ENCODE results near the gene LY9. TPM values are rescaled to one million over a fixed set of nuclear protein-coding genes. Genes with fewer than 3 reads are reported as not detected.

The LY9 gene, protein sequence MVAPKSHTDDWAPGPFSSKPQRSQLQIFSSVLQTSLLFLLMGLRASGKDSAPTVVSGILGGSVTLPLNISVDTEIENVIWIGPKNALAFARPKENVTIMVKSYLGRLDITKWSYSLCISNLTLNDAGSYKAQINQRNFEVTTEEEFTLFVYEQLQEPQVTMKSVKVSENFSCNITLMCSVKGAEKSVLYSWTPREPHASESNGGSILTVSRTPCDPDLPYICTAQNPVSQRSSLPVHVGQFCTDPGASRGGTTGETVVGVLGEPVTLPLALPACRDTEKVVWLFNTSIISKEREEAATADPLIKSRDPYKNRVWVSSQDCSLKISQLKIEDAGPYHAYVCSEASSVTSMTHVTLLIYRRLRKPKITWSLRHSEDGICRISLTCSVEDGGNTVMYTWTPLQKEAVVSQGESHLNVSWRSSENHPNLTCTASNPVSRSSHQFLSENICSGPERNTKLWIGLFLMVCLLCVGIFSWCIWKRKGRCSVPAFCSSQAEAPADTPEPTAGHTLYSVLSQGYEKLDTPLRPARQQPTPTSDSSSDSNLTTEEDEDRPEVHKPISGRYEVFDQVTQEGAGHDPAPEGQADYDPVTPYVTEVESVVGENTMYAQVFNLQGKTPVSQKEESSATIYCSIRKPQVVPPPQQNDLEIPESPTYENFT
- total RNA-seq, result 1 to 10 TPM in 2 of 4 donors, under 1 TPM in 2; 0.23 to 1.6 (median 0.84) TPM

- H3K4me3 ChIP-seq (ENCODE audit: low read depth, poor library complexity, severe bottlenecking), result no peak within 1 kb of the TSS
- WGBS, 2 donors, result 73 to 78% methylated on average over 4 of the region's 4 CpGs
- DNase-seq (ENCODE audit: low spot score in 2 of 2), result no peak
- intact Hi-C loops (cut with DNase I; ENCODE audit: low total_unique reads), result no loop called here
- TF ChIP-seq, protein P1, sequence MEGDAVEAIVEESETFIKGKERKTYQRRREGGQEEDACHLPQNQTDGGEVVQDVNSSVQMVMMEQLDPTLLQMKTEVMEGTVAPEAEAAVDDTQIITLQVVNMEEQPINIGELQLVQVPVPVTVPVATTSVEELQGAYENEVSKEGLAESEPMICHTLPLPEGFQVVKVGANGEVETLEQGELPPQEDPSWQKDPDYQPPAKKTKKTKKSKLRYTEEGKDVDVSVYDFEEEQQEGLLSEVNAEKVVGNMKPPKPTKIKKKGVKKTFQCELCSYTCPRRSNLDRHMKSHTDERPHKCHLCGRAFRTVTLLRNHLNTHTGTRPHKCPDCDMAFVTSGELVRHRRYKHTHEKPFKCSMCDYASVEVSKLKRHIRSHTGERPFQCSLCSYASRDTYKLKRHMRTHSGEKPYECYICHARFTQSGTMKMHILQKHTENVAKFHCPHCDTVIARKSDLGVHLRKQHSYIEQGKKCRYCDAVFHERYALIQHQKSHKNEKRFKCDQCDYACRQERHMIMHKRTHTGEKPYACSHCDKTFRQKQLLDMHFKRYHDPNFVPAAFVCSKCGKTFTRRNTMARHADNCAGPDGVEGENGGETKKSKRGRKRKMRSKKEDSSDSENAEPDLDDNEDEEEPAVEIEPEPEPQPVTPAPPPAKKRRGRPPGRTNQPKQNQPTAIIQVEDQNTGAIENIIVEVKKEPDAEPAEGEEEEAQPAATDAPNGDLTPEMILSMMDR (IDR thresholded peaks at IDR 0.05), result no peak
- TF ChIP-seq POLR2A (IDR thresholded peaks at IDR 0.05), result no peak
These were observed at the start of gene LY9 for GRCh38 chr1:160795951-160796383. Gene LY9 (plus strand): TSS chr1:160796174. CDS start chr1:160796188, 14 bp downstream.

DNA sequence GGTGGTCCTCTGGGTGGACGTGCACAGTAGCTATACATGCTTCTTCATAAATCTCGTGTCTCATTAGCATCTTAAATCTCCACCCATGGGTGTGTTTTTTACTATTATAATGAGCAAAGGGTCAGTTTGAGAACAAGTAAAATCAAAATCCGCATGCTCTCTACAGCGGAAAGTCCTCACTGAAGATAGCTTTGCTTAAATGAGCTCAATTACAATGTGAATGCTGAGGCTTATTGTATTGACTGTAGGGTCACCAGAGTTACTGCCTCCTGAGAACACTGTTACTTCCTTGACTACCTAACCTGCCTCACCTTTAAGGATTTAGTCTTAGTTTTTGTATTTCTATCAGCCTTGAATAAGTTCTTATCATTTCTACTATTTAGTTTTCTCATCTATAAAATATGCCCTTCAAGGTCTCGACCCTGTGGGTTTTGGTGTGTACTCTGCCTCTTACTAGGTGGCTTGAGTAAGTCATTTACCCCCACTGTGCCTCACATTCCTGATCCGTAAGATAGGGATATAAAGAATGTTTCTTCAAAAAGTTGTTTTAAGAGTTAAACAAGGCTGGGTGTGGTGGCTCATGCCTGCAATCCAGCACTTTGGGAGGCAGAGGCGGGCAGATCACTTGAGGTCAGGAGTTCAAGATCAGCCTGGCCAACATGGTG is 49.0 kb upstream of the LY9 start:
- TF ChIP-seq, protein P1 (IDR thresholded peaks at IDR 0.05), result no peak
- TF ChIP-seq POLR2A (IDR thresholded peaks at IDR 0.05), result no peak
- 80 to 82% methylated on average over 7 of the region's 7 CpGs for whole genome bisulfite sequencing, 2 donors
- DNase-seq (ENCODE audit: low spot score in 2 of 2), result no peak
- intact Hi-C loops (cut with DNase I; ENCODE audit: low total_unique reads), result no loop called here
- H3K4me3 ChIP-seq (ENCODE audit: low read depth, poor library complexity, severe bottlenecking), result no peak overlapping the region

DNA sequence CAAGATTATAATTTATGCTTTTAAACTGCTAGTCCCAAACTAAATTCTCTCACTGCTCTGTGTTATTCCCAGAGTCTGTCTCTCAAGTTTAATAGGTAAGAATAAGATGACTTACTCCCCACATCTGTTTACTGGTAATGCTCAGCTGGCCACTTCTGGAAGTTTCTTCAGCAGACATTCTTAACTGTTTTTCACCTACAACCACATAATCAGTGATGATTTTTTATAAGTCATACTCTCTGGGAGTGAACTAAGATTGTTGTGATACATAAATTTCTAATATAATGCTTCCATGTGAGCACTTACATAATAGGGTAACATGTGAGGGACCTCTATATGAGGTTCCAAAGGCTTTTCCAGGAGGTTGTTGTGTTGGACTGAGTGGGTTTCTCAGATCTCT is 48.3 kb upstream of the LY9 start:
- H3K4me3 ChIP-seq (ENCODE audit: low read depth, poor library complexity, severe bottlenecking), result no peak overlapping the region
- no peak for DNase-seq (ENCODE audit: low spot score in 2 of 2)
- intact Hi-C loops (cut with DNase I; ENCODE audit: low total_unique reads), result no loop called here
- TF ChIP-seq, protein P1 (IDR thresholded peaks at IDR 0.05), result no peak
- no peak for TF ChIP-seq POLR2A (IDR thresholded peaks at IDR 0.05)

DNA sequence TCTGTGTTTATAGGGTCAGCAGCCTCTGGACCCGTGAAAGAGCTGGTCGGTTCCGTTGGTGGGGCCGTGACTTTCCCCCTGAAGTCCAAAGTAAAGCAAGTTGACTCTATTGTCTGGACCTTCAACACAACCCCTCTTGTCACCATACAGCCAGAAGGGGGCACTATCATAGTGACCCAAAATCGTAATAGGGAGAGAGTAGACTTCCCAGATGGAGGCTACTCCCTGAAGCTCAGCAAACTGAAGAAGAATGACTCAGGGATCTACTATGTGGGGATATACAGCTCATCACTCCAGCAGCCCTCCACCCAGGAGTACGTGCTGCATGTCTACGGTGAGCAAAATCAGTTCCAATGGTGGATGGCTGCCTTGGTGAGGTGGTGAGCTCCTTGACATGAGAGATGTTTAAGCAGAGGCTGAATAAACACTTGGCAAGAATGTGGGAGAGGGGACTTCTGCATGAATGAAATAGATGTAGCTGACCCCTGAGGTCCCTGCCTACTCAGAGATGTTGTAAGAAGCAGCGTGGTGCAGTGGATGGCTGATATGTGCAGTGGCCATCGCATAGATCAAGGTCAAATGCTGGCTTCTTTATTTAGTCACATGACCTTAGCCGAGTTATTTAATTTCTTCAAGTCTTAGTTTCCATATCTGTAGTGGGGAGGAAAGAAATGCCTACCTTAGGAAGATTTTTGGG is 47.6 kb upstream of the LY9 start:
- no peak for TF ChIP-seq POLR2A (IDR thresholded peaks at IDR 0.05)
- TF ChIP-seq, protein P1 (IDR thresholded peaks at IDR 0.05), result no peak
- DNase-seq (ENCODE audit: low spot score in 2 of 2), result no peak
- no peak overlapping the region for H3K4me3 ChIP-seq (ENCODE audit: low read depth, poor library complexity, severe bottlenecking)
- 88 to 89% methylated on average over 10 of the region's 10 CpGs for WGBS, 2 donors
- intact Hi-C loops (cut with DNase I; ENCODE audit: low total_unique reads), result no loop called here

- WGBS, 2 donors, result 81 to 100% methylated on average over 1 of the region's 1 CpG
- no peak for TF ChIP-seq POLR2A (IDR thresholded peaks at IDR 0.05)
- TF ChIP-seq, protein P1 (IDR thresholded peaks at IDR 0.05), result no peak
- H3K4me3 ChIP-seq (ENCODE audit: low read depth, poor library complexity, severe bottlenecking), result no peak overlapping the region
- no peak for DNase-seq (ENCODE audit: low spot score in 2 of 2)
- intact Hi-C loops (cut with DNase I; ENCODE audit: low total_unique reads), result no loop called here
These were observed 47.1 kb upstream of the LY9 start for GRCh38 chr1:160748878-160749269.

Data from lower leg skin (tissue), 4 donors.